Measurements from ENCODE around the gene MGLL.

- no peak for TF ChIP-seq CTCF (IDR thresholded peaks at IDR 0.05; ENCODE audit: low read depth, low read length, missing input control)
- no peak for TF ChIP-seq RAD21 (IDR thresholded peaks at IDR 0.05)
- TF ChIP-seq GABPA (IDR thresholded peaks at IDR 0.05 in 1 of 2, conservative IDR thresholded peaks at IDR 0.05 in 1 of 2), result no peak
- no peak for TF ChIP-seq ZBTB33 (IDR thresholded peaks at IDR 0.05)
- TF ChIP-seq EGR1 (IDR thresholded peaks at IDR 0.05; ENCODE audit: low read depth in 2 of 2), result no peak
- no peak for TF ChIP-seq FOXA2 (IDR thresholded peaks at IDR 0.05)
These were observed 1.1 kb upstream of the MGLL start for GRCh38 chr3:127823426-127823857.
